Measurements from ENCODE around the gene SNRPA1. TPM values are rescaled to one million over a fixed set of nuclear protein-coding genes. Genes with fewer than 3 reads are reported as not detected.

Gene SNRPA1
- total and polyA plus RNA-seq, 2 of the 13 experiments (the other 11 are each of a cell fraction or from before 2014, with no cell fraction given), result 41.2 to 108 TPM

- TF ChIP-seq YY1 (IDR thresholded peaks at IDR 0.05; ENCODE audit: insufficient read depth, insufficient replicate concordance, low read depth, low read length) (peak; percentile 90), DMAP1 (CRISPR knock-in tag; IDR thresholded peaks at IDR 0.05) (peak; percentile 95), SRSF1 (optimal IDR thresholded peaks at IDR 0.05; ENCODE audit: low read depth, low read length) (peak; percentile 50), HIC2 (CRISPR knock-in tag; IDR thresholded peaks at IDR 0.05; ENCODE audit: low read depth) (no peak), PHF20 (CRISPR knock-in tag; IDR thresholded peaks at IDR 0.05) (peak; percentile 90), RBM22 (optimal IDR thresholded peaks at IDR 0.05; ENCODE audit: low read length) (peak; percentile 45), GABPB1 (CRISPR knock-in tag; IDR thresholded peaks at IDR 0.05) (peak; percentile 98), ZNF672 (CRISPR knock-in tag; IDR thresholded peaks at IDR 0.05) (0 out of 2 replicates have a peak, but pooled peaks have one; percentile 72), ZNF547 (CRISPR knock-in tag; IDR thresholded peaks at IDR 0.05) (no peak), FOXC1 (CRISPR knock-in tag; IDR thresholded peaks at IDR 0.05; ENCODE audit: borderline replicate concordance) (peak; percentile 94), ZNF296 (CRISPR knock-in tag; conservative IDR thresholded peaks at IDR 0.05) (0 out of 2 replicates have a peak, but pooled peaks have one; percentile 4), POLR2AphosphoS5 (IDR thresholded peaks at IDR 0.05; ENCODE audit: low read depth, low read length) (peak; percentile 91), CEBPZ (IDR thresholded peaks at IDR 0.05; ENCODE audit: low read length) (no peak), ZNF367 (CRISPR knock-in tag; IDR thresholded peaks at IDR 0.05; ENCODE audit: borderline replicate concordance) (no peak; the same call in 1 of the 2 replicates), HOXA5 (CRISPR knock-in tag; IDR thresholded peaks at IDR 0.05) (peak; percentile 52; the same call in 1 of the 2 replicates), CHD4 (IDR thresholded peaks at IDR 0.05; ENCODE audit: borderline replicate concordance, low read length) (no peak), HNRNPLL (IDR thresholded peaks at IDR 0.05; ENCODE audit: low read depth, low read length, poor library complexity, severe bottlenecking) (peak; percentile 74), EEA1 (CRISPR knock-in tag; IDR thresholded peaks at IDR 0.05; ENCODE audit: borderline replicate concordance) (0 out of 2 replicates have a peak, but pooled peaks have one; percentile 26), PAX8 (CRISPR knock-in tag; IDR thresholded peaks at IDR 0.05; ENCODE audit: borderline replicate concordance) (0 out of 2 replicates have a peak, but pooled peaks have one; percentile 95)
- TF ChIP-seq, protein P1, sequence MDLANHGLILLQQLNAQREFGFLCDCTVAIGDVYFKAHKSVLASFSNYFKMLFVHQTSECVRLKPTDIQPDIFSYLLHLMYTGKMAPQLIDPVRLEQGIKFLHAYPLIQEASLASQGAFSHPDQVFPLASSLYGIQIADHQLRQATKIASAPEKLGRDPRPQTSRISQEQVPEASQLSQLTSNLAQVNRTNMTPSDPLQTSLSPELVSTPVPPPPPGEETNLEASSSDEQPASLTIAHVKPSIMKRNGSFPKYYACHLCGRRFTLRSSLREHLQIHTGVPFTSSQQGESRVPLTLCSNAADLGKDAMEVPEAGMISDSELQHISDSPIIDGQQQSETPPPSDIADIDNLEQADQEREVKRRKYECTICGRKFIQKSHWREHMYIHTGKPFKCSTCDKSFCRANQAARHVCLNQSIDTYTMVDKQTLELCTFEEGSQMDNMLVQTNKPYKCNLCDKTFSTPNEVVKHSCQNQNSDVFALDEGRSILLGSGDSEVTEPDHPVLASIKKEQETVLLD (CRISPR knock-in tag; IDR thresholded peaks at IDR 0.05; ENCODE audit: low read depth), result peak; percentile 94
These were observed at the start of gene SNRPA1 (continued) for GRCh38 chr15:101294731-101295606.

All from HepG2 (cell line).